Endodermal cell (in vitro differentiated cells): Measurements from ENCODE around the gene C1QL4. TPM values are rescaled to one million over a fixed set of nuclear protein-coding genes. Genes with fewer than 3 reads are reported as not detected.

Source experiments
- DNase-seq: peaks from one replicate; pipeline ENCODE4 v3.0.0-alpha.2; 2017
- H3K27ac ChIP-seq: 2 replicates; pipeline ENCODE4 v1.5.1; 2013; ENCODE audit warnings: mild to moderate bottlenecking, low read depth, low read length, moderate library complexity
- H3K27me3 ChIP-seq: 2 replicates; pipeline ENCODE4 v1.6.1; 2013; ENCODE audit warnings: mild to moderate bottlenecking, low read length, moderate library complexity; ENCODE audit not compliant: insufficient read depth, control insufficient read depth, poor library complexity, severe bottlenecking
- H3K36me3 ChIP-seq: 2 replicates; pipeline ENCODE4 v1.7.0; 2013; ENCODE audit warnings: mild to moderate bottlenecking, low read length, moderate library complexity; ENCODE audit not compliant: control insufficient read depth, insufficient read depth
- H3K4me1 ChIP-seq: one replicate; pipeline ENCODE4 v1.7.0; 2013; ENCODE audit warnings: low read length; ENCODE audit not compliant: control insufficient read depth, insufficient read depth
- H3K4me3 ChIP-seq: 2 replicates; pipeline ENCODE4 v1.5.1; 2013; ENCODE audit warnings: mild to moderate bottlenecking, low read length, moderate library complexity
- H3K9ac ChIP-seq: 2 replicates; pipeline ENCODE4 v1.6.1; 2013; ENCODE audit warnings: mild to moderate bottlenecking, low read length, moderate library complexity; ENCODE audit not compliant: poor library complexity, severe bottlenecking; ENCODE audit errors: extremely low read depth
- H3K9me3 ChIP-seq: 2 replicates; pipeline ENCODE4 v1.6.1; 2013; ENCODE audit warnings: mild to moderate bottlenecking, low read length, moderate library complexity; ENCODE audit not compliant: control insufficient read depth
- H3K27ac Mint-ChIP-seq: 2 replicates; pipeline ENCODE4 v1.8.0; 2020; ENCODE audit warnings: mixed read lengths
- H3K27me3 Mint-ChIP-seq: 2 replicates; pipeline ENCODE4 v1.8.0; 2021; ENCODE audit warnings: mild to moderate bottlenecking, mixed read lengths; ENCODE audit not compliant: insufficient read depth
- H3K36me3 Mint-ChIP-seq: 2 replicates; pipeline ENCODE4 v1.8.0; 2020; ENCODE audit warnings: low read depth, mixed read lengths
- H3K4me1 Mint-ChIP-seq: 2 replicates; pipeline ENCODE4 v1.8.0; 2020; ENCODE audit warnings: mixed read lengths
- H3K4me3 Mint-ChIP-seq: 2 replicates; pipeline ENCODE4 v1.8.0; 2020; ENCODE audit warnings: mild to moderate bottlenecking, moderate library complexity, mixed read lengths
- H3K9me3 Mint-ChIP-seq: 2 replicates; pipeline ENCODE4 v1.8.0; 2020; ENCODE audit warnings: mild to moderate bottlenecking, mixed read lengths
- CTCF ChIP-seq: fragments of 200-600 bp; sonication (generic); conservative IDR thresholded peaks from 2 replicates; pipeline ENCODE4 v1.5.0; 2021; ENCODE audit warnings: antibody characterized with exemption, mild to moderate bottlenecking
- WGBS, 2 experiments: methylation state at CpG; one replicate each; pipeline versions ENCODE4 v1.1.5 to v1.1.7; 2013; ENCODE audit warnings: missing lambda C conversion rate in 2 of 2, mixed read lengths in 1 of 2; ENCODE audit not compliant: insufficient coverage in 1 of 2, insufficient read length in 1 of 2; 5-methylcytosine and 5-hydroxymethylcytosine counted together
- total RNA-seq, 2 donors: library from RNA; stranded (reverse); fragmentation: NEBNext Ultra II Directional in 1 of 2; extraction: Animal tissue kit (Norgen Biotek cat#: 25700) in 1 of 2; gene quantifications; 2 replicates in 1 of 2; 3 replicates in 1 of 2; pipeline ENCODE4 v1.2.1, GENCODE V29; 2021

C1QL4 gene
- total RNA-seq, 2 donors from 2014 or later: 0.20 to 0.38 TPM

GRCh38 chr12:49298160-49298559, 38.8 kb downstream of the C1QL4 start:
- Histone ChIP-seq H3K27me3 (peaks cover 60% of the 10 kb centered on the region), H3K4me1 (no peaks in the 10 kb centered on the region), H3K36me3 (no peaks in the 10 kb centered on the region), H3K27ac (no peak overlapping the region), H3K9me3 (no peaks in the 10 kb centered on the region), H3K9ac (no peak overlapping the region), H3K4me3 (no peak overlapping the region)
- no peaks in the 10 kb centered on the region for H3K36me3 Mint-ChIP-seq
- no peak overlapping the region for H3K27ac Mint-ChIP-seq
- no peak for DNase-seq
- no peak for TF ChIP-seq CTCF
- WGBS, 2 experiments: 74 to 88% methylated on average over 6 of the region's 6 CpGs
- H3K4me1 Mint-ChIP-seq: peaks cover 8% of the 10 kb centered on the region
- H3K9me3 Mint-ChIP-seq: no peaks in the 10 kb centered on the region
- H3K27me3 Mint-ChIP-seq: peaks cover 90% of the 10 kb centered on the region
- no peak overlapping the region for H3K4me3 Mint-ChIP-seq

- Mint-ChIP-seq H3K36me3 (no peaks in the 10 kb centered on the region), H3K27ac (no peak overlapping the region), H3K4me1 (peaks cover 8% of the 10 kb centered on the region), H3K27me3 (peaks cover 90% of the 10 kb centered on the region), H3K4me3 (peak overlapping the region; percentile 32), H3K9me3 (no peaks in the 10 kb centered on the region)
- Histone ChIP-seq H3K36me3 (no peaks in the 10 kb centered on the region), H3K9me3 (no peaks in the 10 kb centered on the region), H3K4me3 (no peak overlapping the region), H3K27me3 (peaks cover 65% of the 10 kb centered on the region), H3K9ac (no peak overlapping the region), H3K27ac (no peak overlapping the region), H3K4me1 (no peaks in the 10 kb centered on the region)
- no peak for TF ChIP-seq CTCF
- WGBS, 2 experiments: 35 to 46% methylated on average over 5 to 8 of the region's 8 CpGs
- no peak for DNase-seq
These were observed 39.3 kb downstream of the C1QL4 start for GRCh38 chr12:49297695-49298060.

GRCh38 chr12:49296836-49297694, 39.9 kb downstream of the C1QL4 start:
- peak overlapping the region; percentile 64 for H3K4me3 ChIP-seq
- Mint-ChIP-seq H3K27me3 (peaks cover 94% of the 10 kb centered on the region), H3K27ac (no peak overlapping the region), H3K9me3 (no peaks in the 10 kb centered on the region), H3K4me1 (peaks cover 8% of the 10 kb centered on the region), H3K36me3 (no peaks in the 10 kb centered on the region), H3K4me3 (peak overlapping the region; percentile 32)
- H3K27ac ChIP-seq: no peak overlapping the region
- no peak overlapping the region for H3K9ac ChIP-seq
- H3K4me1 ChIP-seq: no peaks in the 10 kb centered on the region
- no peaks in the 10 kb centered on the region for H3K36me3 ChIP-seq
- 5 to 6% methylated on average over 30 to 77 of the region's 77 CpGs for WGBS, 2 experiments
- peak; percentile 55 for TF ChIP-seq CTCF
- DNase-seq: peak; percentile 97
- peaks cover 70% of the 10 kb centered on the region for H3K27me3 ChIP-seq
- no peaks in the 10 kb centered on the region for H3K9me3 ChIP-seq
